ENCODE data around the gene E2F4. TPM values are rescaled to one million over a fixed set of nuclear protein-coding genes. Genes with fewer than 3 reads are reported as not detected.
A peak's percentile ranks its signal among the peaks of the same experiment; 100 is the strongest.

The E2F4 gene
- total and polyA plus RNA-seq, 2 of the 13 experiments (the other 11 are each of a cell fraction or from before 2014, with no cell fraction given): 84.8 to 91.2 TPM

- TF ChIP-seq ZBTB4 (CRISPR knock-in tag; IDR thresholded peaks at IDR 0.05; ENCODE audit: borderline replicate concordance): no peak
- TF ChIP-seq HOMEZ (CRISPR knock-in tag; IDR thresholded peaks at IDR 0.05; ENCODE audit: low read depth): no peak
- no peak for TF ChIP-seq KMT2A (CRISPR knock-in tag; IDR thresholded peaks at IDR 0.05)
- TF ChIP-seq ZNF850 (CRISPR knock-in tag; conservative IDR thresholded peaks at IDR 0.05): no peak
- no peak for TF ChIP-seq ZC3H4 (CRISPR knock-in tag; IDR thresholded peaks at IDR 0.05; ENCODE audit: borderline replicate concordance)
- no peak for TF ChIP-seq ZNF740 (CRISPR knock-in tag; IDR thresholded peaks at IDR 0.05)
- no peak for TF ChIP-seq ZNF776 (CRISPR knock-in tag; IDR thresholded peaks at IDR 0.05)
- no peak for TF ChIP-seq ZNF710 (CRISPR knock-in tag; IDR thresholded peaks at IDR 0.05; ENCODE audit: borderline replicate concordance)
- TF ChIP-seq TSC22D2 (CRISPR knock-in tag; IDR thresholded peaks at IDR 0.05; ENCODE audit: borderline replicate concordance): no peak
- no peak for TF ChIP-seq E2F5 (CRISPR knock-in tag; conservative IDR thresholded peaks at IDR 0.05)
- no peak for TF ChIP-seq ZNF576 (CRISPR knock-in tag; IDR thresholded peaks at IDR 0.05)
- TF ChIP-seq ZBTB33 (CRISPR knock-in tag; IDR thresholded peaks at IDR 0.05): peak; percentile 71
- TF ChIP-seq GLI4 (CRISPR knock-in tag; IDR thresholded peaks at IDR 0.05; ENCODE audit: borderline replicate concordance): no peak
- no peak for TF ChIP-seq ZBTB14 (CRISPR knock-in tag; IDR thresholded peaks at IDR 0.05)
- TF ChIP-seq ZNF577 (CRISPR knock-in tag; IDR thresholded peaks at IDR 0.05; ENCODE audit: borderline replicate concordance, low read depth): no peak
Observed at GRCh38 chr16:67165121-67166078, 26.6 kb upstream of the E2F4 start (continued).
